HCT116 (cell line): ENCODE results near the gene SGIP1. TPM values are rescaled to one million over a fixed set of nuclear protein-coding genes. Genes with fewer than 3 reads are reported as not detected.

Experiments
- ATAC-seq: fragments of 200-7000 bp; cut with Tn5 transposase; 2 replicates; pipeline ENCODE4 v1.9.1; 2020; ENCODE audit warnings: mild to moderate bottlenecking, moderate library complexity
- BruUV-seq: library from RNA; stranded (reverse); fragments of 400-500 nt; replicated peaks from 2 replicates; lab custom pipeline; 2021; lab: Mats Ljungman, UMichigan
- CTCF ChIA-PET: fragments of 300-600 bp; sonication (Branson Sonifier 250); formaldehyde crosslinking; loops from one replicate; lab custom pipeline; 2021; ENCODE audit warnings: antibody characterized with exemption; lab: Charles Lee
- POLR2A ChIA-PET: fragments of 300-600, 350-600 bp; sonication (Branson Sonifier 250); formaldehyde crosslinking; loops from one replicate; lab custom pipeline; 2021; ENCODE audit warnings: antibody characterized with exemption; lab: Charles Lee
- RAD21 ChIA-PET, 2 experiments: fragments of 300-600 bp; sonication (Branson Sonifier 250); formaldehyde crosslinking; loops; one replicate each; lab custom pipeline; 2023; ENCODE audit warnings: low total read pairs in 2 of 2; ENCODE audit not compliant: uncharacterized antibody in 2 of 2, unreplicated experiment in 2 of 2, low non-redundant PET in 1 of 2; lab: Charles Lee
- DNase-seq: peaks from one replicate; pipeline ENCODE4 v3.0.0-alpha.2; 2010; ENCODE audit warnings: low read depth, low spot score
- H2AFZ ChIP-seq: fragments of 200-600 bp; shearing (Covaris generic), sonication (generic); 2 replicates; pipeline ENCODE4 v1.6.1; 2017; ENCODE audit warnings: low read depth, mixed run types, mixed read lengths, antibody characterized with exemption, low read length; ENCODE audit not compliant: poor library complexity, severe bottlenecking
- H3K27ac ChIP-seq: 2 replicates; pipeline ENCODE4 v1.5.1; 2012; ENCODE audit warnings: low read depth, low read length
- H3K27me3 ChIP-seq: fragments of 200-600 bp; sonication (generic); 2 replicates; pipeline ENCODE4 v1.6.1; 2016; ENCODE audit warnings: mixed run types, low read length, mixed read lengths; ENCODE audit not compliant: insufficient read depth
- H3K36me3 ChIP-seq, 2 experiments: fragments of 200-500 bp in 1 of 2; fragments of 200-600 bp in 1 of 2; sonication (Bioruptor generic) in 1 of 2; sonication (generic) in 1 of 2; 2 replicates each; pipeline versions ENCODE4 v1.5.1 to v1.6.1; 2014 to 2016; ENCODE audit warnings: low read length in 2 of 2, inconsistent platforms in 1 of 2, mixed read lengths in 1 of 2, mixed run types in 1 of 2; ENCODE audit not compliant: insufficient read depth in 2 of 2, control insufficient read depth in 1 of 2
- H3K4me1 ChIP-seq, 2 experiments: fragments of 200-600 bp in 1 of 2; sonication (generic) in 1 of 2; 2 replicates each; pipeline versions ENCODE4 v1.5.1 to v1.6.1; 2012 to 2017; ENCODE audit warnings: low read length in 2 of 2, inconsistent platforms in 1 of 2, mild to moderate bottlenecking in 1 of 2, mixed read lengths in 1 of 2, mixed run types in 1 of 2, moderate library complexity in 1 of 2; ENCODE audit not compliant: insufficient read depth in 2 of 2, control insufficient read depth in 1 of 2
- H3K4me2 ChIP-seq: fragments of 200-600 bp; sonication (generic); 2 replicates; pipeline ENCODE4 v1.6.1; 2017; ENCODE audit warnings: mixed run types, low read length, mixed read lengths
- H3K4me3 ChIP-seq, 2 experiments: fragments of 200-600 bp in 1 of 2; sonication (generic) in 1 of 2; replicated peaks in 1 of 2; 2 replicates each; pipeline ENCODE4 v1.5.1; 2011 to 2016; ENCODE audit warnings: low read length in 2 of 2, control low read depth in 1 of 2, low read depth in 1 of 2, mild to moderate bottlenecking in 1 of 2, mixed read lengths in 1 of 2, mixed run types in 1 of 2
- H3K79me2 ChIP-seq: fragments of 200-600 bp; sonication (generic); 2 replicates; pipeline ENCODE4 v1.6.1; 2017; ENCODE audit warnings: mild to moderate bottlenecking, mixed run types, low read length, moderate library complexity, mixed read lengths; ENCODE audit not compliant: insufficient read depth
- H3K9ac ChIP-seq: fragments of 200-600 bp; sonication (generic); 2 replicates; pipeline ENCODE4 v1.6.1; 2016; ENCODE audit warnings: low read length, mixed read lengths
- H3K9me2 ChIP-seq: fragments of 200-600 bp; sonication (generic), shearing (Covaris generic); 2 replicates; pipeline ENCODE4 v1.6.1; 2017; ENCODE audit warnings: mixed run types, mild to moderate bottlenecking, moderate library complexity; ENCODE audit not compliant: insufficient read depth
- H3K9me3 ChIP-seq, 2 experiments: fragments of 200-500 bp in 1 of 2; fragments of 200-600 bp in 1 of 2; sonication (Bioruptor generic) in 1 of 2; sonication (generic) in 1 of 2; 2 replicates each; pipeline ENCODE4 v1.6.1; 2014 to 2017; ENCODE audit warnings: low read length in 2 of 2, mixed read lengths in 2 of 2, inconsistent platforms in 1 of 2, low read depth in 1 of 2, mild to moderate bottlenecking in 1 of 2, mixed run types in 1 of 2, moderate library complexity in 1 of 2; ENCODE audit not compliant: control insufficient read depth in 1 of 2, insufficient read depth in 1 of 2
- H4K20me1 ChIP-seq: fragments of 200-600 bp; sonication (generic), shearing (Covaris generic); 2 replicates; pipeline ENCODE4 v1.6.1; 2017; ENCODE audit warnings: mixed run types, mild to moderate bottlenecking, moderate library complexity; ENCODE audit not compliant: insufficient read depth
- CEBPB ChIP-seq: IDR thresholded peaks from 2 replicates; pipeline ENCODE4 v1.6.1; 2012; ENCODE audit warnings: low read depth
- EGR1 ChIP-seq: IDR thresholded peaks from 2 replicates; pipeline ENCODE4 v1.6.1; 2012; ENCODE audit warnings: low read depth
- SP1 ChIP-seq: IDR thresholded peaks from 2 replicates; pipeline ENCODE4 v1.6.1; 2012; ENCODE audit warnings: low read depth
- intact Hi-C: fragments of 100-400 bp; cut with micrococcal nuclease; formaldehyde crosslinking; loops from 2 replicates; pipeline ENCODE4 v1.10.0; 2022
- total RNA-seq: library from RNA; stranded (reverse); gene quantifications from one replicate; pipeline ENCODE4 v1.2.1, GENCODE V29; 2021; ENCODE audit not compliant: unreplicated experiment
- TF ChIP-seq, protein P1 (sequence below): IDR thresholded peaks from 2 replicates; pipeline ENCODE4 v1.6.1; 2011; ENCODE audit warnings: mild to moderate bottlenecking, low read length, moderate library complexity; ENCODE audit not compliant: insufficient replicate concordance; ENCODE audit errors: extremely low read depth
- TF ChIP-seq, protein P2 (sequence below), 3 experiments: fragments of 200-600 bp in 1 of 3; sonication (generic) in 1 of 3; IDR thresholded peaks in 2 of 3; conservative IDR thresholded peaks in 1 of 3; 2 replicates each; pipeline ENCODE4 v1.5.1; 2012 to 2017; ENCODE audit warnings: low read depth in 2 of 3, low read length in 2 of 3, antibody characterized with exemption in 1 of 3, borderline replicate concordance in 1 of 3, control low read depth in 1 of 3, mild to moderate bottlenecking in 1 of 3, mixed read lengths in 1 of 3, mixed run types in 1 of 3, moderate library complexity in 1 of 3; ENCODE audit not compliant: insufficient read depth in 1 of 3

The SGIP1 gene
- total RNA-seq, 1 experiment from 2014 or later = 0.15 TPM

DNA sequence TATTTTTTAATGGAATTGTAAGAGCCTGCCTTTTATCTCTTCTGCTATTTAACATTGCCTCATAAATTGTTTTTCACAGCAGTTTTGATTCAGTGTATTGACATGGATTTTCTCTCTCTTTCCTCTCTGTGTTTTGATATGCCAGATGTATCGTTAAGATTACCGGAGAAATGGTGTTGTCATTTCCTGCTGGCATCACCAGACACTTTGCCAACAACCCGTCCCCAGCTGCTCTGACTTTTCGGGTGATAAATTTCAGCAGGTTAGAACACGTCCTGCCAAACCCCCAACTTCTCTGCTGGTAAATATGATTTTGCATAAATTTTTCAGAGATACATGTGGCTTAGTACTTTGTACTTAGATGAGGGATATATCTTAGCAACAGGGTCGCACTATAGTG, 195.2 kb downstream of the SGIP1 start (continued):
- TF ChIP-seq, protein P1, sequence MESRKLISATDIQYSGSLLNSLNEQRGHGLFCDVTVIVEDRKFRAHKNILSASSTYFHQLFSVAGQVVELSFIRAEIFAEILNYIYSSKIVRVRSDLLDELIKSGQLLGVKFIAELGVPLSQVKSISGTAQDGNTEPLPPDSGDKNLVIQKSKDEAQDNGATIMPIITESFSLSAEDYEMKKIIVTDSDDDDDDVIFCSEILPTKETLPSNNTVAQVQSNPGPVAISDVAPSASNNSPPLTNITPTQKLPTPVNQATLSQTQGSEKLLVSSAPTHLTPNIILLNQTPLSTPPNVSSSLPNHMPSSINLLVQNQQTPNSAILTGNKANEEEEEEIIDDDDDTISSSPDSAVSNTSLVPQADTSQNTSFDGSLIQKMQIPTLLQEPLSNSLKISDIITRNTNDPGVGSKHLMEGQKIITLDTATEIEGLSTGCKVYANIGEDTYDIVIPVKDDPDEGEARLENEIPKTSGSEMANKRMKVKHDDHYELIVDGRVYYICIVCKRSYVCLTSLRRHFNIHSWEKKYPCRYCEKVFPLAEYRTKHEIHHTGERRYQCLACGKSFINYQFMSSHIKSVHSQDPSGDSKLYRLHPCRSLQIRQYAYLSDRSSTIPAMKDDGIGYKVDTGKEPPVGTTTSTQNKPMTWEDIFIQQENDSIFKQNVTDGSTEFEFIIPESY = no peak

DNA sequence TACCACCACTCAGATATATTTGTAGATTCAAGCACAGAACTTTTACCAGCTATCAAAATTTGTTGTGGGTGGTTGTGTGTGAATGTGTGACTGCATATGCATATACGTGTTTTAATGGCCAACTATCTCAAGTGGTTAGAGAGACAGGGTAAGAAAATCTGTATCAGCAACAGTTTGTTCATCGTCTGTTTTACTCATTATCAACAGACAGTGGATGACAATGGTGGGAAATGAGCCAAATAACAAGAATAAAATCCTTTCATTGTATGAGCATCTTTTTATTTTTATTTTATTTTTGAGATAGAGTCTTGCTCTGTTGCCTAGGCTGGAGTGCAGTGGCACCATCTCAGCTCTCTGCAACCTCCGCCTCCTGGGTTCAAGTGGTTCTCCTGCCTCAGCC, 195.6 kb downstream of the SGIP1 start:
- RAD21 ChIA-PET = no interaction called here
- no peaks in the 10 kb centered on the region for H4K20me1 ChIP-seq
- POLR2A ChIA-PET = no interaction called here

More for the DNA sequence above, 195.6 kb downstream of the SGIP1 start:
- no peaks in the 10 kb centered on the region for H3K79me2 ChIP-seq
- BruUV-seq = no TSS peak
- H3K9ac ChIP-seq = no peak overlapping the region
- H3K9me3 ChIP-seq = no peaks in the 10 kb centered on the region
- no peak for TF ChIP-seq EGR1
- no peak for TF ChIP-seq CEBPB
- TF ChIP-seq, protein P2, sequence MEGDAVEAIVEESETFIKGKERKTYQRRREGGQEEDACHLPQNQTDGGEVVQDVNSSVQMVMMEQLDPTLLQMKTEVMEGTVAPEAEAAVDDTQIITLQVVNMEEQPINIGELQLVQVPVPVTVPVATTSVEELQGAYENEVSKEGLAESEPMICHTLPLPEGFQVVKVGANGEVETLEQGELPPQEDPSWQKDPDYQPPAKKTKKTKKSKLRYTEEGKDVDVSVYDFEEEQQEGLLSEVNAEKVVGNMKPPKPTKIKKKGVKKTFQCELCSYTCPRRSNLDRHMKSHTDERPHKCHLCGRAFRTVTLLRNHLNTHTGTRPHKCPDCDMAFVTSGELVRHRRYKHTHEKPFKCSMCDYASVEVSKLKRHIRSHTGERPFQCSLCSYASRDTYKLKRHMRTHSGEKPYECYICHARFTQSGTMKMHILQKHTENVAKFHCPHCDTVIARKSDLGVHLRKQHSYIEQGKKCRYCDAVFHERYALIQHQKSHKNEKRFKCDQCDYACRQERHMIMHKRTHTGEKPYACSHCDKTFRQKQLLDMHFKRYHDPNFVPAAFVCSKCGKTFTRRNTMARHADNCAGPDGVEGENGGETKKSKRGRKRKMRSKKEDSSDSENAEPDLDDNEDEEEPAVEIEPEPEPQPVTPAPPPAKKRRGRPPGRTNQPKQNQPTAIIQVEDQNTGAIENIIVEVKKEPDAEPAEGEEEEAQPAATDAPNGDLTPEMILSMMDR (IDR thresholded peaks at IDR 0.05 in 2 of 3, conservative IDR thresholded peaks at IDR 0.05 in 1 of 3; ENCODE audit: borderline replicate concordance in 1 of 3, insufficient read depth in 1 of 3, low read depth in 2 of 3, low read length in 2 of 3) = no peak
- no peak for TF ChIP-seq SP1
- H3K36me3 ChIP-seq = no peaks in the 10 kb centered on the region
- H3K9me2 ChIP-seq = no peaks in the 10 kb centered on the region
- no peak for ATAC-seq
- no peak overlapping the region for H3K4me2 ChIP-seq
- CTCF ChIA-PET = no interaction called here
- no peaks in the 10 kb centered on the region for H3K27me3 ChIP-seq
- no peak for DNase-seq
- intact Hi-C loops = loop anchor here (5.0 to 10.0 kb wide), 2 partner anchors 227 to 775 kb away; no protein-coding TSS in a partner anchor
- H2AFZ ChIP-seq = no peak overlapping the region
- no peak overlapping the region for H3K4me3 ChIP-seq
- H3K4me1 ChIP-seq = peaks cover 0 to 11% of the 10 kb centered on the region in 2 experiments; a peak in 1 of 4 replicates
- H3K27ac ChIP-seq = no peak overlapping the region
